ENCODE measurements around the gene PER3.
A peak's percentile ranks its signal among the peaks of the same experiment; 100 is the strongest.

PER3 gene

GRCh38 chr1:7749126-7749525 is 35.0 kb upstream of the PER3 start:
- no peaks in the 10 kb centered on the region for H3K4me1 ChIP-seq (ENCODE audit: control insufficient read depth, insufficient read depth, low read length)
- ChIA-PET CTCF (interaction anchor here (0.6 to 11.5 kb wide), 7 partner anchors 9 to 1063 kb away, joined by 3 to 519 read pairs (median 4); no protein-coding TSS in a partner anchor), POLR2A (no interaction called here)
- peaks cover 5 to 57% of the 10 kb centered on the region in 2 experiments; a peak in 2 of 3 replicates for H3K36me3 ChIP-seq (ENCODE audit: control insufficient read depth in 2 of 2, insufficient read depth in 1 of 2, low read length in 2 of 2)
- H3K9me3 ChIP-seq (ENCODE audit: control insufficient read depth, insufficient read depth, low read depth, low read length): no peaks in the 10 kb centered on the region
- no peak overlapping the region for H3K27ac ChIP-seq (ENCODE audit: extremely low read depth, low read depth, low read length)
- TF ChIP-seq ZNF391 (tag by site-specific recombination; IDR thresholded peaks at IDR 0.05; ENCODE audit: borderline replicate concordance, low read depth) (no peak), ZNF112 (tag by site-specific recombination; IDR thresholded peaks at IDR 0.05) (no peak), ZNF610 (tag by site-specific recombination; IDR thresholded peaks at IDR 0.05; ENCODE audit: borderline replicate concordance) (no peak), KLF8 (tag by site-specific recombination; IDR thresholded peaks at IDR 0.05) (no peak), ZNF670 (tag by site-specific recombination; IDR thresholded peaks at IDR 0.05; ENCODE audit: low read depth) (no peak), HOXC10 (CRISPR knock-in tag; IDR thresholded peaks at IDR 0.05) (no peak), ZNF621 (tag by site-specific recombination; IDR thresholded peaks at IDR 0.05) (no peak), ZNF416 (tag by site-specific recombination; IDR thresholded peaks at IDR 0.05) (no peak), ZNF239 (tag by site-specific recombination; IDR thresholded peaks at IDR 0.05) (no peak), ELK4 (IDR thresholded peaks at IDR 0.05; ENCODE audit: borderline replicate concordance, low read depth, low read length) (no peak), ZNF350 (tag by site-specific recombination; IDR thresholded peaks at IDR 0.05) (no peak), ZSCAN18 (tag by site-specific recombination; IDR thresholded peaks at IDR 0.05) (no peak), ZBTB17 (tag by site-specific recombination; IDR thresholded peaks at IDR 0.05) (no peak), SP3 (tag by site-specific recombination; IDR thresholded peaks at IDR 0.05) (no peak), ZNF76 (tag by site-specific recombination; IDR thresholded peaks at IDR 0.05; ENCODE audit: borderline replicate concordance, low read depth) (no peak), ZNF274 (IDR thresholded peaks at IDR 0.05; ENCODE audit: low read length) (no peak), ZNF274 (tag by site-specific recombination; IDR thresholded peaks at IDR 0.05; ENCODE audit: borderline replicate concordance) (no peak), ZNF16 (tag by site-specific recombination; IDR thresholded peaks at IDR 0.05; ENCODE audit: low read depth) (no peak), ZNF654 (tag by site-specific recombination; IDR thresholded peaks at IDR 0.05; ENCODE audit: low read depth) (no peak)
- H3K4me3 ChIP-seq (ENCODE audit: low read depth, low read length): no peak overlapping the region

GRCh38 chr1:7751174-7751573 is 32.9 kb upstream of the PER3 start:
- Histone ChIP-seq H3K9me3 (ENCODE audit: control insufficient read depth, insufficient read depth, low read depth, low read length) (no peaks in the 10 kb centered on the region), H3K4me1 (ENCODE audit: control insufficient read depth, insufficient read depth, low read length) (no peaks in the 10 kb centered on the region), H3K27ac (ENCODE audit: extremely low read depth, low read depth, low read length) (no peak overlapping the region), H3K36me3 (ENCODE audit: control insufficient read depth in 2 of 2, insufficient read depth in 1 of 2, low read length in 2 of 2) (peaks cover 5 to 41% of the 10 kb centered on the region in 2 experiments; a peak in 2 of 3 replicates), H3K4me3 (ENCODE audit: low read depth, low read length) (no peak overlapping the region)
- TF ChIP-seq ZSCAN16 (tag by site-specific recombination; IDR thresholded peaks at IDR 0.05): no peak
- no peak for TF ChIP-seq ZNF398 (tag by site-specific recombination; IDR thresholded peaks at IDR 0.05)
- TF ChIP-seq ZNF600 (tag by site-specific recombination; IDR thresholded peaks at IDR 0.05): 0 out of 2 replicates have a peak, but pooled peaks have one; percentile 12
- POLR2A ChIA-PET: interaction anchor here (0.7 to 1.7 kb wide), 2 partner anchors 83 to 102 kb away, joined by 6 to 8 read pairs; no protein-coding TSS in a partner anchor
- CTCF ChIA-PET: interaction anchor here (0.7 to 11.5 kb wide), 7 partner anchors 11 to 83 kb away, joined by 3 to 519 read pairs (median 40); no protein-coding TSS in a partner anchor

Measured in HEK293 (cell line).